Kidney (tissue), 14 donors: ENCODE results near the gene RNU2-1. TPM values are rescaled to one million over a fixed set of nuclear protein-coding genes. Genes with fewer than 3 reads are reported as not detected.
A peak's percentile ranks its signal among the peaks of the same experiment; 100 is the strongest.
"Not testable (repeated sequence)": the region's sequence is repeated elsewhere in the genome, so short reads cannot be mapped to it uniquely, and the experiment has no call there.

Source experiments
- DNase-seq, 5 donors: peaks; one replicate each; pipeline ENCODE4 v3.0.0-alpha.2; 2013 to 2020
- FAIRE-seq: peaks from 2 replicates; lab custom pipeline; 2012; peaks lifted over from hg19 to GRCh38; lab: Jason Lieb, UNC
- H3K27ac ChIP-seq, 2 donors: one replicate each; pipeline ENCODE4 v1.7.0; 2013; ENCODE audit warnings: low read depth in 2 of 2, low read length in 2 of 2, inconsistent platforms in 1 of 2
- H3K27me3 ChIP-seq: one replicate; pipeline ENCODE4 v1.7.1; 2013; ENCODE audit warnings: low read length, inconsistent platforms; ENCODE audit not compliant: control insufficient read depth, insufficient read depth
- H3K36me3 ChIP-seq, 3 donors: one replicate each; pipeline versions ENCODE4 v1.7.0 to v1.7.1; 2013; ENCODE audit warnings: low read length in 3 of 3, control low read depth in 1 of 3, inconsistent platforms in 1 of 3; ENCODE audit not compliant: insufficient read depth in 3 of 3, control insufficient read depth in 2 of 3
- H3K4me1 ChIP-seq, 3 donors: one replicate each; pipeline versions ENCODE4 v1.7.0 to v1.7.1; 2013; ENCODE audit warnings: low read length in 3 of 3, inconsistent platforms in 1 of 3, low read depth in 1 of 3; ENCODE audit not compliant: control insufficient read depth in 2 of 3, insufficient read depth in 2 of 3
- H3K4me3 ChIP-seq, 3 donors: one replicate each; pipeline versions ENCODE4 v1.7.0 to v1.8.1; 2013; ENCODE audit warnings: low read length in 3 of 3, control low read depth in 1 of 3, inconsistent platforms in 1 of 3
- H3K9ac ChIP-seq, 3 donors: one replicate each; pipeline versions ENCODE4 v1.7.0 to v1.7.1; 2013; ENCODE audit warnings: low read length in 3 of 3, control low read depth in 1 of 3, inconsistent platforms in 1 of 3
- H3K9me3 ChIP-seq, 3 donors: one replicate each; pipeline versions ENCODE4 v1.7.0 to v1.7.1; 2013; ENCODE audit warnings: low read length in 3 of 3, control low read depth in 1 of 3, inconsistent platforms in 1 of 3; ENCODE audit not compliant: control insufficient read depth in 2 of 3, insufficient read depth in 1 of 3
- CTCF ChIP-seq: IDR thresholded peaks from 3 replicates; pipeline ENCODE4 v1.5.1; 2012; ENCODE audit warnings: mild to moderate bottlenecking, moderate library complexity, borderline replicate concordance; ENCODE audit not compliant: insufficient read depth; ENCODE audit errors: extremely low read depth
- intact Hi-C: fragments of 100-400 bp; cut with DNase I; formaldehyde crosslinking; loops from one replicate; pipeline ENCODE4 v1.11.1; 2022
- polyA plus RNA-seq: library from polyadenylated mRNA; stranded (reverse); fragments of 350-450 nt; fragmentation: Illumina TruSeq; extraction: RNeasy Lipid Tissue Mini Kit (QIAGEN cat#74804); gene quantifications from one replicate; pipeline ENCODE4 v1.2.3, GENCODE V29; 2014; ENCODE audit warnings: low read depth, low replicate concordance; ENCODE audit not compliant: insufficient read depth
- total RNA-seq: library from RNA; stranded (reverse); fragmentation: NEBNext Ultra II Directional; extraction: Animal tissue kit (Norgen Biotek cat#: 25700); gene quantifications from one replicate; pipeline ENCODE4 v1.2.1, GENCODE V29; 2021
- donor health status: control.
- donor health status: control.
- donor health status: control.
- donor health status: control.
- donor health status: control.
- donor health status: DM: yes; HTN: yes; CAD: no.
- donor health status: Normal renal cell carcinoma (clear cell type).

RNU2-1 gene
- total and polyA plus RNA-seq, 2 donors from 2014 or later, result 9,871 TPM; not detected in 1

GRCh38 chr17:43193251-43193650, 40.5 kb downstream of the RNU2-1 start:
- no peak for FAIRE-seq
- H3K9ac ChIP-seq, result no peak overlapping the region
- no peak overlapping the region for H3K4me3 ChIP-seq
- TF ChIP-seq CTCF, result no peak
- H3K4me1 ChIP-seq, result no peaks in the 10 kb centered on the region
- no peaks in the 10 kb centered on the region for H3K27me3 ChIP-seq
- peaks cover 35 to 82% (median 63%) of the 10 kb centered on the region in 3 donors for H3K36me3 ChIP-seq
- no peak for DNase-seq
- H3K9me3 ChIP-seq, result no peaks in the 10 kb centered on the region
- intact Hi-C loops, result no loop called here
- H3K27ac ChIP-seq, result no peak overlapping the region

GRCh38 chr17:43186656-43187055, 47.1 kb downstream of the RNU2-1 start:
- FAIRE-seq, H3K9ac ChIP-seq, H3K27ac ChIP-seq, H3K27me3 ChIP-seq, H3K9me3 ChIP-seq, H3K4me1 ChIP-seq, H3K4me3 ChIP-seq, intact Hi-C loops, DNase-seq: not testable (repeated sequence)
- H3K36me3 ChIP-seq, result peaks cover 14 to 46% (median 28%) of the 10 kb centered on the region in 3 donors

GRCh38 chr17:43183921-43184320, 49.9 kb downstream of the RNU2-1 start:
- Histone ChIP-seq H3K4me1 (peaks cover 0 to 3% (median 0%) of the 10 kb centered on the region in 3 donors), H3K4me3 (no peak overlapping the region), H3K9ac (no peak overlapping the region), H3K36me3 (peaks cover 8 to 37% (median 15%) of the 10 kb centered on the region in 3 donors), H3K27me3 (no peaks in the 10 kb centered on the region), H3K27ac (no peak overlapping the region), H3K9me3 (no peaks in the 10 kb centered on the region)
- DNase-seq (peak in 1 of 5 donors; percentile 1), FAIRE-seq (no peak)
- TF ChIP-seq CTCF, result no peak
- intact Hi-C loops, result no loop called here

Other genes with a start within 250 kb of the RNU2-1 start
- gene RPL27, start 235.6 kb downstream of the RNU2-1 start, total RNA-seq, result 759 TPM
- 1,823 TPM for gene RPL27, start 235.6 kb downstream of the RNU2-1 start, polyA plus RNA-seq
- 41.4 TPM for gene IFI35, start 227.2 kb downstream of the RNU2-1 start, total RNA-seq
- gene IFI35, start 227.2 kb downstream of the RNU2-1 start, polyA plus RNA-seq, result 58.6 TPM
- gene VAT1, start 211.6 kb downstream of the RNU2-1 start, total RNA-seq, result 133 TPM
- 119 TPM for gene VAT1, start 211.6 kb downstream of the RNU2-1 start, polyA plus RNA-seq
- 0.63 TPM for gene RND2, start 208.7 kb downstream of the RNU2-1 start, total RNA-seq
- gene RND2, start 208.7 kb downstream of the RNU2-1 start, polyA plus RNA-seq, result 2.3 TPM
- 5.1 TPM for gene BRCA1, start 108.6 kb downstream of the RNU2-1 start, total RNA-seq
- 1.4 TPM for gene BRCA1, start 108.6 kb downstream of the RNU2-1 start, polyA plus RNA-seq
- 88.9 TPM for gene NBR1, start 62.8 kb downstream of the RNU2-1 start, total RNA-seq
- 50.4 TPM for gene NBR1, start 62.8 kb downstream of the RNU2-1 start, polyA plus RNA-seq
- 18.1 TPM for gene TMEM106A, start 22.1 kb downstream of the RNU2-1 start, total RNA-seq
- 15.7 TPM for gene TMEM106A, start 22.1 kb downstream of the RNU2-1 start, polyA plus RNA-seq
- gene CCDC200, start 5.4 kb downstream of the RNU2-1 start, total RNA-seq, result not detected
- not detected for gene CCDC200, start 5.4 kb downstream of the RNU2-1 start, polyA plus RNA-seq
- 48.8 TPM for gene ARL4D, start 165.0 kb upstream of the RNU2-1 start, total RNA-seq
- gene ARL4D, start 165.0 kb upstream of the RNU2-1 start, polyA plus RNA-seq, result 81.2 TPM
- gene DHX8, start 250.0 kb upstream of the RNU2-1 start, total RNA-seq, result 53.9 TPM
- gene DHX8, start 250.0 kb upstream of the RNU2-1 start, polyA plus RNA-seq, result 28.7 TPM